WTC11 (cell line): ENCODE data around the gene MRPS18A. TPM values are rescaled to one million over a fixed set of nuclear protein-coding genes. Genes with fewer than 3 reads are reported as not detected.

ENCODE experiments used
- ATAC-seq: fragments of 200-7000 bp; cut with Tn5 transposase; 2 replicates; pipeline ENCODE4 v1.10.0; 2021; ENCODE audit warnings: mild to moderate bottlenecking, moderate library complexity
- CTCF ChIA-PET: fragments of 300-600 bp; sonication (Branson Sonifier 250); formaldehyde crosslinking; loops from one replicate; lab custom pipeline; 2021; ENCODE audit warnings: antibody characterized with exemption; lab: Charles Lee
- POLR2A ChIA-PET: fragments of 350-600 bp; sonication (Branson Sonifier 250); formaldehyde crosslinking; loops from one replicate; lab custom pipeline; 2021; ENCODE audit warnings: antibody characterized with exemption; lab: Charles Lee
- DNase-seq: peaks from one replicate; pipeline ENCODE4 v3.0.0; 2021; ENCODE audit warnings: low spot score
- H3K27ac Mint-ChIP-seq: 2 replicates; pipeline ENCODE4 v1.8.0; 2021; ENCODE audit warnings: mixed read lengths
- H3K27me3 Mint-ChIP-seq: 2 replicates; pipeline ENCODE4 v1.8.0; 2021; ENCODE audit warnings: low read depth, mild to moderate bottlenecking, moderate library complexity, mixed read lengths
- H3K36me3 Mint-ChIP-seq: 2 replicates; pipeline ENCODE4 v1.8.0; 2021; ENCODE audit warnings: mixed read lengths
- H3K4me1 Mint-ChIP-seq: 2 replicates; pipeline ENCODE4 v1.8.0; 2022; ENCODE audit warnings: mixed read lengths
- H3K4me3 Mint-ChIP-seq: 2 replicates; pipeline ENCODE4 v1.8.0; 2021; ENCODE audit warnings: mild to moderate bottlenecking, moderate library complexity, mixed read lengths
- H3K9me3 Mint-ChIP-seq: 2 replicates; pipeline ENCODE4 v1.8.0; 2021; ENCODE audit warnings: mixed read lengths
- AFF4 ChIP-seq: sonication (generic); formaldehyde crosslinking; IDR thresholded peaks from 2 replicates; pipeline ENCODE4 v1.8.1; 2023; ENCODE audit warnings: mild to moderate bottlenecking, missing genetic modification reagents, borderline replicate concordance
- E2F4 ChIP-seq: sonication (generic); formaldehyde crosslinking; IDR thresholded peaks from 2 replicates; pipeline ENCODE4 v1.8.1; 2022; ENCODE audit warnings: low read depth, mild to moderate bottlenecking, moderate library complexity, missing genetic modification reagents, borderline replicate concordance
- FOXJ3 ChIP-seq: sonication (generic); formaldehyde crosslinking; IDR thresholded peaks from 2 replicates; pipeline ENCODE4 v1.9.0; 2021; ENCODE audit warnings: missing genetic modification reagents, mild to moderate bottlenecking, borderline replicate concordance
- GABPB1 ChIP-seq: sonication (generic); formaldehyde crosslinking; IDR thresholded peaks from 2 replicates; pipeline ENCODE4 v1.8.1; 2023; ENCODE audit warnings: mild to moderate bottlenecking, missing genetic modification reagents
- GTF2I ChIP-seq: fragments of 250-450 bp; sonication (Bioruptor Pico); conservative IDR thresholded peaks from 2 replicates; pipeline ENCODE4 v1.4.0; 2021; ENCODE audit warnings: mild to moderate bottlenecking
- IRF2 ChIP-seq: sonication (generic); formaldehyde crosslinking; IDR thresholded peaks from 2 replicates; pipeline ENCODE4 v1.8.0; 2022; ENCODE audit warnings: low read depth, missing genetic modification reagents, borderline replicate concordance
- NFATC4 ChIP-seq: fragments of 250-450 bp; sonication (Bioruptor Pico); IDR thresholded peaks from 2 replicates; pipeline ENCODE4 v1.9.0; 2021; ENCODE audit warnings: mild to moderate bottlenecking
- NFYB ChIP-seq: sonication (generic); formaldehyde crosslinking; conservative IDR thresholded peaks from 2 replicates; pipeline ENCODE4 v1.8.0; 2022; ENCODE audit warnings: low read depth, missing genetic modification reagents
- PRRX2 ChIP-seq: fragments of 250-450 bp; sonication (Bioruptor Pico); IDR thresholded peaks from 2 replicates; pipeline ENCODE4 v1.8.0; 2021; ENCODE audit warnings: mild to moderate bottlenecking
- SP1 ChIP-seq: sonication (generic); formaldehyde crosslinking; conservative IDR thresholded peaks from 2 replicates; pipeline ENCODE4 v1.8.1; 2022; ENCODE audit warnings: missing genetic modification reagents
- TCF7 ChIP-seq: sonication (generic); formaldehyde crosslinking; IDR thresholded peaks from 2 replicates; pipeline ENCODE4 v1.8.0; 2022; ENCODE audit warnings: mild to moderate bottlenecking, low read depth, missing genetic modification reagents, moderate library complexity
- ZNF532 ChIP-seq: fragments of 250-450 bp; sonication (Bioruptor Pico); IDR thresholded peaks from 2 replicates; pipeline ENCODE4 v1.9.0; 2021; ENCODE audit warnings: mild to moderate bottlenecking, borderline replicate concordance
- total RNA-seq: library from RNA; stranded (reverse); gene quantifications from 3 replicates; pipeline ENCODE4 v1.2.3, GENCODE V29; 2021
- TF ChIP-seq, protein P1 (sequence below): sonication (generic); formaldehyde crosslinking; IDR thresholded peaks from 2 replicates; pipeline ENCODE4 v1.8.1; 2022; ENCODE audit warnings: low read depth, missing genetic modification reagents, borderline replicate concordance
- TF ChIP-seq, protein P2 (sequence below): sonication (generic); formaldehyde crosslinking; IDR thresholded peaks from 2 replicates; pipeline ENCODE4 v1.8.1; 2022; ENCODE audit warnings: mild to moderate bottlenecking, moderate library complexity, missing genetic modification reagents
- TF ChIP-seq, protein P3 (sequence below): sonication (generic); formaldehyde crosslinking; IDR thresholded peaks from 2 replicates; pipeline ENCODE4 v1.8.1; 2022; ENCODE audit warnings: mild to moderate bottlenecking, missing genetic modification reagents, moderate library complexity, borderline replicate concordance

Gene MRPS18A
- total RNA-seq, 1 experiment from 2014 or later, result 61.6 TPM

DNA sequence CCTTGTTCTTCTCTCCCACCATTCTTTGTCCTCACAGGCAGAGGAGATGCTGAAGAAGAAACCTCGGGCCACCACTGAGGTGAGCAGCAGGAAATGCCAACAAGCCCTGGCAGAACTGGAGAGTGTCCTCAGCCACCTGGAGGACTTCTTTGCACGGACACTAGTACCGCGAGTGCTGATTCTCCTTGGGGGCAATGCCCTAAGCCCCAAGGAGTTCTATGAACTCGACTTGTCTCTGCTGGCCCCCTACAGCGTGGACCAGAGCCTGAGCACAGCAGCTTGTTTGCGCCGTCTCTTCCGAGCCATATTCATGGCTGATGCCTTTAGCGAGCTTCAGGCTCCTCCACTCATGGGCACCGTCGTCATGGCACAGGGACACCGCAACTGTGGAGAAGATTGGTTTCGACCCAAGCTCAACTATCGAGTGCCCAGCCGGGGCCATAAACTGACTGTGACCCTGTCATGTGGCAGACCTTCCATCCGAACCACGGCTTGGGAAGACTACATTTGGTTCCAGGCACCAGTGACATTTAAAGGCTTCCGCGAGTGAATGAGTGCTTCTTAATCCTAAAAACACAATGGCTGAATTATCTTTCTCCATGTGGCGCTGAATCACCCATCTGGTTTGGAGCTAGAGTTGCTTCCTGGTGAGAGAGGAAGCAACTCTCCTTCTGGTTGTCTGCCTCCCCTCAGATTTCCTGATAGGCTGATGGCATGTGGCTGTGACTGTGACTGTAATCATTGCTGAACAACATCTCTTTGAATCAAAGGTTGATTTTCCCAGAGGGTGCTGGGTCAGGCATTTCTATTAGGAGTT is 47.4 kb downstream of the MRPS18A start (continued):
- TF ChIP-seq AFF4 (CRISPR knock-in tag), result no peak
- no peak for TF ChIP-seq IRF2 (CRISPR knock-in tag)
- no peak for TF ChIP-seq NFYB (CRISPR knock-in tag)
- TF ChIP-seq TCF7, result no peak
- no peak for TF ChIP-seq ZNF532 (CRISPR knock-in tag)
- no peak for TF ChIP-seq E2F4 (CRISPR knock-in tag)
- no peak for TF ChIP-seq SP1
- TF ChIP-seq, protein P1, sequence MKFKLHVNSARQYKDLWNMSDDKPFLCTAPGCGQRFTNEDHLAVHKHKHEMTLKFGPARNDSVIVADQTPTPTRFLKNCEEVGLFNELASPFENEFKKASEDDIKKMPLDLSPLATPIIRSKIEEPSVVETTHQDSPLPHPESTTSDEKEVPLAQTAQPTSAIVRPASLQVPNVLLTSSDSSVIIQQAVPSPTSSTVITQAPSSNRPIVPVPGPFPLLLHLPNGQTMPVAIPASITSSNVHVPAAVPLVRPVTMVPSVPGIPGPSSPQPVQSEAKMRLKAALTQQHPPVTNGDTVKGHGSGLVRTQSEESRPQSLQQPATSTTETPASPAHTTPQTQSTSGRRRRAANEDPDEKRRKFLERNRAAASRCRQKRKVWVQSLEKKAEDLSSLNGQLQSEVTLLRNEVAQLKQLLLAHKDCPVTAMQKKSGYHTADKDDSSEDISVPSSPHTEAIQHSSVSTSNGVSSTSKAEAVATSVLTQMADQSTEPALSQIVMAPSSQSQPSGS, result no peak
- TF ChIP-seq, protein P2, sequence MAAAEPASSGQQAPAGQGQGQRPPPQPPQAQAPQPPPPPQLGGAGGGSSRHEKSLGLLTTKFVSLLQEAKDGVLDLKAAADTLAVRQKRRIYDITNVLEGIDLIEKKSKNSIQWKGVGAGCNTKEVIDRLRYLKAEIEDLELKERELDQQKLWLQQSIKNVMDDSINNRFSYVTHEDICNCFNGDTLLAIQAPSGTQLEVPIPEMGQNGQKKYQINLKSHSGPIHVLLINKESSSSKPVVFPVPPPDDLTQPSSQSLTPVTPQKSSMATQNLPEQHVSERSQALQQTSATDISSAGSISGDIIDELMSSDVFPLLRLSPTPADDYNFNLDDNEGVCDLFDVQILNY (CRISPR knock-in tag), result no peak

DNA sequence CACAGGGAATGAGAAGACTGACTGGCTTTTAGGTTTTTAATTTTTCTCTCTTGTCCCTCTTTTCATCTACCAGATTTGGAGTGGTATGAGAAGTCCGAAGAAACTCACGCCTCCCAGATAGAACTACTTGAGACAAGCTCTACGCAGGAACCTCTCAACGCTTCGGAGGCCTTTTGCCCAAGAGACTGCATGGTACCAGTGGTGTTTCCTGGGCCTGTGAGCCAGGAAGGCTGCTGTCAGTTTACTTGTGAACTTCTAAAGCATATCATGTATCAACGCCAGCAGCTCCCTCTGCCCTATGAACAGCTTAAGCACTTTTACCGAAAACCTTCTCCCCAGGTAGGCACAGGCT is 51.3 kb downstream of the MRPS18A start:
- peaks cover 27% of the 10 kb centered on the region for H3K36me3 Mint-ChIP-seq
- no peaks in the 10 kb centered on the region for H3K9me3 Mint-ChIP-seq
- H3K27ac Mint-ChIP-seq, result peak overlapping the region; percentile 41; the same call in 1 of the 2 replicates
- ChIA-PET POLR2A (interaction anchor here (1.9 kb wide), 1 partner anchor 9 kb away, joined by 9 read pairs; the partner anchor contains the start of gene RSPH9), CTCF (interaction anchor here (1.0 to 1.9 kb wide), 2 partner anchors 9 to 28 kb away, joined by 3 to 11 read pairs; partner anchors contain the start of gene RSPH9)
- ATAC-seq (no peak), DNase-seq (no peak)
- peak overlapping the region; percentile 99 for H3K4me3 Mint-ChIP-seq
- peaks cover 16% of the 10 kb centered on the region for H3K4me1 Mint-ChIP-seq
- TF ChIP-seq FOXJ3 (CRISPR knock-in tag), result no peak
- TF ChIP-seq GTF2I, result no peak
- no peak for TF ChIP-seq PRRX2 (CRISPR knock-in tag)
- TF ChIP-seq E2F4 (CRISPR knock-in tag), result no peak
- TF ChIP-seq NFATC4 (CRISPR knock-in tag), result no peak
- TF ChIP-seq, protein P3, sequence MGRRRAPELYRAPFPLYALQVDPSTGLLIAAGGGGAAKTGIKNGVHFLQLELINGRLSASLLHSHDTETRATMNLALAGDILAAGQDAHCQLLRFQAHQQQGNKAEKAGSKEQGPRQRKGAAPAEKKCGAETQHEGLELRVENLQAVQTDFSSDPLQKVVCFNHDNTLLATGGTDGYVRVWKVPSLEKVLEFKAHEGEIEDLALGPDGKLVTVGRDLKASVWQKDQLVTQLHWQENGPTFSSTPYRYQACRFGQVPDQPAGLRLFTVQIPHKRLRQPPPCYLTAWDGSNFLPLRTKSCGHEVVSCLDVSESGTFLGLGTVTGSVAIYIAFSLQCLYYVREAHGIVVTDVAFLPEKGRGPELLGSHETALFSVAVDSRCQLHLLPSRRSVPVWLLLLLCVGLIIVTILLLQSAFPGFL (CRISPR knock-in tag), result no peak
- TF ChIP-seq GABPB1 (CRISPR knock-in tag), result no peak
- H3K27me3 Mint-ChIP-seq, result no peaks in the 10 kb centered on the region
